A549 treated with Hydrocortisone at 1 μM for 4 hours (cell line): ENCODE results near the gene DOCK6. TPM values are rescaled to one million over a fixed set of nuclear protein-coding genes. Genes with fewer than 3 reads are reported as not detected.

Experiments used
- total RNA-seq: library from RNA; stranded (reverse); fragments of 200-300 nt; extraction: Qiagen RNA extraction; gene quantifications from 5 replicates; pipeline ENCODE4 v1.2.3, GENCODE V29; 2022

DOCK6 gene
- total RNA-seq = 7.9 to 10.2 TPM (median 9.3 TPM) in 5 replicates

GRCh38 chr19:11261971-11262839 lies at the start of gene DOCK6:
Gene DOCK6 (minus strand): TSS chr19:11262524. CDS start chr19:11262440, 84 bp downstream.

GRCh38 chr19:11295665-11296245 lies 33.4 kb upstream of the DOCK6 start, which contains the start of gene TSPAN16:
Gene TSPAN16 (plus strand): TSS chr19:11296160. CDS start chr19:11296298, 138 bp downstream.

GRCh38 chr19:11239377-11240000 lies 22.8 kb downstream of the DOCK6 start, which contains the start of gene ANGPTL8:
Gene ANGPTL8 (plus strand): TSS chr19:11239619. CDS start chr19:11239638, 19 bp downstream.

GRCh38 chr19:11197291-11198174 lies 64.8 kb downstream of the DOCK6 start, which contains the start of gene KANK2:
Gene KANK2 (minus strand): TSS chr19:11197545. CDS start chr19:11194511, 3,034 bp downstream.

GRCh38 chr19:11155373-11156120 lies 106.8 kb downstream of the DOCK6 start, which contains the start of gene SPC24:
Gene SPC24 (minus strand): TSS chr19:11155782. CDS start chr19:11155776, 6 bp downstream.

Other genes starting within 250 kb of the DOCK6 start
- gene LDLR, start 173.1 kb downstream of the DOCK6 start, total RNA-seq = 20.6 to 28.5 TPM (median 27.5 TPM) in 5 replicates
- gene SPC24, start 106.7 kb downstream of the DOCK6 start, total RNA-seq = 15.2 to 22.2 TPM (median 20.0 TPM) in 5 replicates
- 38.3 to 64.7 TPM (median 53.7 TPM) in 5 replicates for gene KANK2, start 65.0 kb downstream of the DOCK6 start, total RNA-seq
- not detected in 5 replicates for gene ANGPTL8, start 22.9 kb downstream of the DOCK6 start, total RNA-seq
- not detected in 5 replicates for gene TSPAN16, start 33.6 kb upstream of the DOCK6 start, total RNA-seq
- 2.8 to 6.0 TPM (median 3.8 TPM) in 5 replicates for gene RAB3D, start 77.1 kb upstream of the DOCK6 start, total RNA-seq
- gene TMEM205, start 83.7 kb upstream of the DOCK6 start, total RNA-seq = 88.3 to 128 TPM (median 107 TPM) in 5 replicates
- gene CCDC159, start 84.0 kb upstream of the DOCK6 start, total RNA-seq = 3.6 to 4.9 TPM (median 4.6 TPM) in 5 replicates
- gene PLPPR2, start 92.9 kb upstream of the DOCK6 start, total RNA-seq = 7.5 to 9.7 TPM (median 8.9 TPM) in 5 replicates
- gene SWSAP1, start 112.1 kb upstream of the DOCK6 start, total RNA-seq = 1.3 to 2.4 TPM (median 1.8 TPM) in 5 replicates
- 3.0 to 4.9 TPM (median 4.0 TPM) in 5 replicates for gene EPOR, start 121.8 kb upstream of the DOCK6 start, total RNA-seq
- gene RGL3, start 156.8 kb upstream of the DOCK6 start, total RNA-seq = 0.92 to 1.8 TPM (median 1.3 TPM) in 5 replicates
- gene ODAD3, start 172.6 kb upstream of the DOCK6 start, total RNA-seq = 0.92 to 2.2 TPM (median 1.0 TPM) in 5 replicates
- 242 to 279 TPM (median 253 TPM) in 5 replicates for gene PRKCSH, start 173.1 kb upstream of the DOCK6 start, total RNA-seq
- 0.07 to 0.38 TPM (median 0.22 TPM) in 5 replicates for gene ELAVL3, start 218.5 kb upstream of the DOCK6 start, total RNA-seq
- gene ZNF653, start 243.3 kb upstream of the DOCK6 start, total RNA-seq = 2.4 to 4.7 TPM (median 3.6 TPM) in 5 replicates